HG03097 (cell line): ENCODE results near the gene ZNF407.

ENCODE experiments used
- ATAC-seq: cut with Tn5 transposase; IDR thresholded peaks from one replicate; pipeline ENCODE4 v1.9.1; 2021; ENCODE audit not compliant: unreplicated experiment, low FRiP score

The ZNF407 gene

DNA sequence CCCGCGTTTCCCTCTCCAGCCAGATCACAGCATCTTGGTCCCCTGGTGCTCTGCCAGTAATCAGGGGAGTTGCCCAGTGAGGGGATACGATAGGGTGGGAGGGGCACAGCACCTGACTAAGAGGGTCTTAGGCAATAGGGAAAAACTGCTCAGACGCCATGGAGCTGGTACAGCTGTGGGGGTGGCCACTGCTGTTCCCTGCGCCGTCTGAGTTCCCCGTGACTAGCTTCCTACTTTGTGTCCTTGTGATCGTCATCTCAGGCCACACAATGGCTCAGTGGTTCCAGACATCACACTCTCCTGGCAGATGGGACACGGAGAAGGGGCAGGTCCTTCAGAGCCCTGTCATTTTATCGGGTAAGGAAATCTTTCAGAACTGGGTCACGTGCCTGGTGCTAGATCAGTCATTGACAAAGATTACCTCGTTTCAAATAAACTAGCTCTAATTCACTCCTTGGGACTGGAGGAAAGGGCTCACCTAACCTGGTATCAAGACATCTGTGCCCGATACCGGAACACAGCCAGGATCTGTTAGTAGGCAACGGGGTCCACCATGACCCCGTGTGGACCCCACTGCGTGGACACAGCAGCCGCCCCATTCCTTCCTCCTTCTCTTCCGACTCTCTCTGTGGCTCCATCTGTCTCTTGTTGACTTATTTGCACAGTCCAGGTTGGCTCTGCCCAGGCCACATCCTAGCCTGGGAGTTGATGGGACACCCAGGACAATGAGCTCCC, 509.7 kb downstream of the ZNF407 start:
- no peak for ATAC-seq

DNA sequence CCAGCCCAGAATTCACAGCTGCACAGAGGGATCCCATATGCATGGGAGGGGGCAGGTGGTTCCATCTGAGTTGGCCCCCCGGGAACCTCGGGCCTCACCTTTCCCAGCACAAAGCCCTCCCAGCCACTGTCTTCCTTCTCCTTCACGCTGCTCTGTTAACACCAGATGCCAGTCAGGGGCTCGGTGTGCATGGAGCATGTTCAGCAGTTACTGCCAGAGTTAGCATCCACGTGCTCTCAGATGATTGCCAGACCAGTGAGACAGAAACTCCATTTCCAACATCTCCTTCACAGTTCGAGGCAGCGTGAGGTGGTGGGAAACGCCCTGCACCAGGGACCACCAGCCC, 510.2 kb downstream of the ZNF407 start:
- ATAC-seq: no peak

DNA sequence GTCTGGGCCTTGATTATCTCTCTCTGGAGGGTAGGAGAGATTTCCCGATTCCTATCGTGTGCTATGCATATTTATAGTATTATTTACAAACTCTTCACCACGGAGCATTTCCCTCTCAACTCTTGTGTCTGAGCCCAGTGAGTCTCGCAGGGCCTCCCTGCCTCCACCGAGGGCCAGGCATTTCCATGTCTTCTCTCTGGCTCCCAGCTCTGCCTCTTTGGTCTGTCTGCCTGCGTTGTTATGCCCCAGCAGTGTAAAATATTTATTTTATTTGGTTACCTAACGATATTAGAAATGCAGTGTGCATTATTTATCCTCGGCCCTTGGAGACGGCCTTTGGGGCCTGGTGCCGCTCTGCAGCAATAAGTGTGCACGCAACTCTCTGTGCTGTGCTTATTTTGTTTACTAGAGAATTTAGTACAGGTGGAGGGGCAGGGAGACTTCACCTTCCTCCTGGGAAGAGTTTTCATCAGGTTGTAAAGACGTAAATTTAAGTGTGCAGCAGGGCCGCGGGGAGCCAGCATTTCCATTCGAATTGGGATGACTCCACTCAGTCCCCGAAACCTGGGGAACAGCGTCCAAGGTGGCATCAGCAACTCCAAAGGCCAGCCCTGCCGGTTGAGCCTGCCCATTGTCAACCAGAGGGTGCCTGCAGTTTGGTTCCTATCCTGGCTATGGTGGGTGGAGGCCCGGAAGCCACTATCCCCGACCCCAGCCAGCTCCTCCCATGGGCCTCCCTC, 511.1 kb downstream of the ZNF407 start:
- no peak for ATAC-seq

DNA sequence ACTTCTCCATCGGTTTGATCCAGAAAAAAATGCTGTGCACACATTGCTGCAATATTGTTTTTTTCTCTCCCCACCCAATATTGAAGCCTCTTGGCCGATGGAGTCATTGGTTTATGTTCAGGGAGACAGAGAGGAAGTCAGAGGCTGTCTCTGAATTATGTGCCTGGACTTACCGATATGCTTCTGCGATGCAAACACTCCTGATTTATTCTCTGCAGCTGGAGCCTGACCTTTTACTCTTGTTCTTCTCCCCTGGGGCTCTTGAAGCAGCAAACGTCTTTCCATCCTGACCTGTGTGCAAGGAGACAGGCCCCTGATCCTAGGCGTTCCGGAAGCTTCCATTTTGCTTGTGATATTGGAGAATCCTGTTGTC, 511.6 kb downstream of the ZNF407 start:
- ATAC-seq: no peak

- ATAC-seq: no peak
These were observed 512.1 kb downstream of the ZNF407 start for GRCh38 chr18:75109819-75110218.

- ATAC-seq: no peak
These were observed 512.6 kb downstream of the ZNF407 start for GRCh38 chr18:75110311-75110710.

GRCh38 chr18:75110846-75111415, 513.3 kb downstream of the ZNF407 start:
- no peak for ATAC-seq

DNA sequence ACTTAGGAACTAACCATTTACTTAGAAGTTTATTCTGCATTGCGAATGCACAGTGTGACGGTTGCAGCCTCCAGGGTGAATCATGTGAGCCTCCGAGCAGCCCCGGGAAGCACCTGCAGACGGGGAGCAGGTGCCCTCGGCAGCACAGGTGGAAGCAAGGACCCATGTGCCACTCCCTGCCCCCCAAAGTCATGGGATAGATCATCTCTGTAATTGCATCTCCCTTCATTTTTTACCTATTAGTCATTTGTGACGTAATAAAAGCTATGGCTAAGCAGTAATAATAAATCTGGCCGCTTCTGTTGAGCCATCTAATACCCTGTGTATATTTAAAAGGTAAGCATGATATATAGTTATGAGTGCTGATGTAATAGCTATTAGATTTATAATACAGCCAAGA, 514.1 kb downstream of the ZNF407 start:
- no peak for ATAC-seq

GRCh38 chr18:75112186-75113096, 514.8 kb downstream of the ZNF407 start:
- ATAC-seq: no peak

GRCh38 chr18:75113455-75113854, 515.8 kb downstream of the ZNF407 start:
- ATAC-seq: no peak

GRCh38 chr18:75114231-75114764, 516.6 kb downstream of the ZNF407 start:
- ATAC-seq: no peak
